HL-60 (cell line): ENCODE measurements around the gene HASPIN.
A peak's percentile ranks its signal among the peaks of the same experiment; 100 is the strongest.

Experiments used
- DNase-seq, 2 experiments: peaks; one replicate each; pipeline ENCODE4 v3.0.0-alpha.2; 2010 to 2020; ENCODE audit warnings: low read depth in 1 of 2, low spot score in 1 of 2
- H3K27ac ChIP-seq: fragments of 250-450 bp; sonication (Bioruptor Pico); replicated peaks from 2 replicates; pipeline ENCODE4 v1.5.1; 2020; ENCODE audit warnings: mild to moderate bottlenecking, moderate library complexity
- H3K27me3 ChIP-seq: fragments of 250-450 bp; sonication (Bioruptor Pico); 2 replicates; pipeline ENCODE4 v1.5.1; 2021; ENCODE audit warnings: mild to moderate bottlenecking, moderate library complexity; ENCODE audit not compliant: insufficient read depth, poor library complexity, severe bottlenecking
- H3K4me3 ChIP-seq: replicated peaks from 2 replicates; pipeline ENCODE4 v1.5.1; 2011; ENCODE audit warnings: mild to moderate bottlenecking, control low read depth, low read length; ENCODE audit not compliant: insufficient read depth
- GABPA ChIP-seq: IDR thresholded peaks from 2 replicates; pipeline ENCODE4 v1.6.1; 2012; ENCODE audit warnings: low read depth
- POLR2AphosphoS5 ChIP-seq: IDR thresholded peaks from 2 replicates; pipeline ENCODE4 v1.6.1; 2012; ENCODE audit warnings: low read depth
- SPI1 ChIP-seq: IDR thresholded peaks from 2 replicates; pipeline ENCODE4 v1.6.1; 2012; ENCODE audit warnings: low read depth, mild to moderate bottlenecking, borderline replicate concordance
- TF ChIP-seq, protein P1 (sequence below): IDR thresholded peaks from 2 replicates; pipeline ENCODE4 v1.6.1; 2012; ENCODE audit warnings: low read depth; ENCODE audit not compliant: insufficient replicate concordance
- TF ChIP-seq, protein P2 (sequence below): IDR thresholded peaks from one replicate; pipeline ENCODE4 v1.5.1; 2011; ENCODE audit warnings: low read length, control low read depth, inconsistent platforms; ENCODE audit not compliant: insufficient read depth

HASPIN gene

DNA sequence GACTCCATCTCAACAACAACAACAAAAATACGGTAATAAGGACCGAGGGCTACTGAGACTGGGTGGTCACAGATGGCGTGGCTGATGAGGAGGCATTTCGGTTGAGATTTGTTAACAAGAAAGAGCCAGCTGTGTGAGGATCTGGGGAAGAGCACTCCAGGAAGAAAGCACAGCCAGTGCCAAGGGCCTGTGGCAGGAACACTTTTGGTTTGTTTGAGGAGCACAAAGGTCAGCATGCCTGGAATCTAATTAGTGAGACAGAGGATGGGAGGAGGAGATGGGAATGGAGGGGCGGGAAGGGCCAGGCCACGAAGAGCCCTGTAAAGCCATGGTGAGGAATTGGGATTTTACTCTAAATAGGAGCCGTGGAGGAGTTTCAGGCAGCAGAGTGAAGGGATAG lies 24.9 kb downstream of the HASPIN start:
- Histone ChIP-seq H3K4me3 (no peak overlapping the region), H3K27ac (no peak overlapping the region), H3K27me3 (no peaks in the 10 kb centered on the region)
- TF ChIP-seq, protein P1, sequence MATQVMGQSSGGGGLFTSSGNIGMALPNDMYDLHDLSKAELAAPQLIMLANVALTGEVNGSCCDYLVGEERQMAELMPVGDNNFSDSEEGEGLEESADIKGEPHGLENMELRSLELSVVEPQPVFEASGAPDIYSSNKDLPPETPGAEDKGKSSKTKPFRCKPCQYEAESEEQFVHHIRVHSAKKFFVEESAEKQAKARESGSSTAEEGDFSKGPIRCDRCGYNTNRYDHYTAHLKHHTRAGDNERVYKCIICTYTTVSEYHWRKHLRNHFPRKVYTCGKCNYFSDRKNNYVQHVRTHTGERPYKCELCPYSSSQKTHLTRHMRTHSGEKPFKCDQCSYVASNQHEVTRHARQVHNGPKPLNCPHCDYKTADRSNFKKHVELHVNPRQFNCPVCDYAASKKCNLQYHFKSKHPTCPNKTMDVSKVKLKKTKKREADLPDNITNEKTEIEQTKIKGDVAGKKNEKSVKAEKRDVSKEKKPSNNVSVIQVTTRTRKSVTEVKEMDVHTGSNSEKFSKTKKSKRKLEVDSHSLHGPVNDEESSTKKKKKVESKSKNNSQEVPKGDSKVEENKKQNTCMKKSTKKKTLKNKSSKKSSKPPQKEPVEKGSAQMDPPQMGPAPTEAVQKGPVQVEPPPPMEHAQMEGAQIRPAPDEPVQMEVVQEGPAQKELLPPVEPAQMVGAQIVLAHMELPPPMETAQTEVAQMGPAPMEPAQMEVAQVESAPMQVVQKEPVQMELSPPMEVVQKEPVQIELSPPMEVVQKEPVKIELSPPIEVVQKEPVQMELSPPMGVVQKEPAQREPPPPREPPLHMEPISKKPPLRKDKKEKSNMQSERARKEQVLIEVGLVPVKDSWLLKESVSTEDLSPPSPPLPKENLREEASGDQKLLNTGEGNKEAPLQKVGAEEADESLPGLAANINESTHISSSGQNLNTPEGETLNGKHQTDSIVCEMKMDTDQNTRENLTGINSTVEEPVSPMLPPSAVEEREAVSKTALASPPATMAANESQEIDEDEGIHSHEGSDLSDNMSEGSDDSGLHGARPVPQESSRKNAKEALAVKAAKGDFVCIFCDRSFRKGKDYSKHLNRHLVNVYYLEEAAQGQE, result no peak
- TF ChIP-seq, protein P2, sequence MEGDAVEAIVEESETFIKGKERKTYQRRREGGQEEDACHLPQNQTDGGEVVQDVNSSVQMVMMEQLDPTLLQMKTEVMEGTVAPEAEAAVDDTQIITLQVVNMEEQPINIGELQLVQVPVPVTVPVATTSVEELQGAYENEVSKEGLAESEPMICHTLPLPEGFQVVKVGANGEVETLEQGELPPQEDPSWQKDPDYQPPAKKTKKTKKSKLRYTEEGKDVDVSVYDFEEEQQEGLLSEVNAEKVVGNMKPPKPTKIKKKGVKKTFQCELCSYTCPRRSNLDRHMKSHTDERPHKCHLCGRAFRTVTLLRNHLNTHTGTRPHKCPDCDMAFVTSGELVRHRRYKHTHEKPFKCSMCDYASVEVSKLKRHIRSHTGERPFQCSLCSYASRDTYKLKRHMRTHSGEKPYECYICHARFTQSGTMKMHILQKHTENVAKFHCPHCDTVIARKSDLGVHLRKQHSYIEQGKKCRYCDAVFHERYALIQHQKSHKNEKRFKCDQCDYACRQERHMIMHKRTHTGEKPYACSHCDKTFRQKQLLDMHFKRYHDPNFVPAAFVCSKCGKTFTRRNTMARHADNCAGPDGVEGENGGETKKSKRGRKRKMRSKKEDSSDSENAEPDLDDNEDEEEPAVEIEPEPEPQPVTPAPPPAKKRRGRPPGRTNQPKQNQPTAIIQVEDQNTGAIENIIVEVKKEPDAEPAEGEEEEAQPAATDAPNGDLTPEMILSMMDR, result no peak
- no peak for TF ChIP-seq POLR2AphosphoS5
- TF ChIP-seq SPI1, result no peak
- no peak for TF ChIP-seq GABPA
- no peak for DNase-seq

DNA sequence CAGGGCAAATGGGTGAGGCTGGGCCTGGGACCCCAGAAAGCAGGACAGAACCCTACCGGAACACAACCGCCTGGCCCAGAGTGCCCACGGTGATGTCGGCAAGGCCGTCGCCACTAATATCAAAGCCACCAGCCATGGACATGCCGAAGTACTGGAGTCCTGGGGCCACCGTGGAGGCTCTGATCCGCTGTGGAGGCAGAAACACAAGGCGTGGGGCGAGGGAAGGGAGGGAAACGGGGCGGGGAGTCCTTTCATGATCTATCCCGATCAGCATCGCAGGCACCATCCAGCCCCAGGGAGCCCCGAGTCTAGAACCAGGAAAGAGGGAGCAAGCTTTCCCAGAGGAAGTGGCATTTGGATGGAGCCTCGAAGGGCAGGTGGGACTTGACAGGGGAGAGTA lies 26.6 kb downstream of the HASPIN start:
- TF ChIP-seq, protein P1, result no peak
- TF ChIP-seq SPI1, result no peak
- TF ChIP-seq POLR2AphosphoS5, result no peak
- no peak for TF ChIP-seq GABPA
- TF ChIP-seq, protein P2, result no peak
- Histone ChIP-seq H3K27ac (no peak overlapping the region), H3K27me3 (no peaks in the 10 kb centered on the region), H3K4me3 (no peak overlapping the region)
- no peak for DNase-seq

DNA sequence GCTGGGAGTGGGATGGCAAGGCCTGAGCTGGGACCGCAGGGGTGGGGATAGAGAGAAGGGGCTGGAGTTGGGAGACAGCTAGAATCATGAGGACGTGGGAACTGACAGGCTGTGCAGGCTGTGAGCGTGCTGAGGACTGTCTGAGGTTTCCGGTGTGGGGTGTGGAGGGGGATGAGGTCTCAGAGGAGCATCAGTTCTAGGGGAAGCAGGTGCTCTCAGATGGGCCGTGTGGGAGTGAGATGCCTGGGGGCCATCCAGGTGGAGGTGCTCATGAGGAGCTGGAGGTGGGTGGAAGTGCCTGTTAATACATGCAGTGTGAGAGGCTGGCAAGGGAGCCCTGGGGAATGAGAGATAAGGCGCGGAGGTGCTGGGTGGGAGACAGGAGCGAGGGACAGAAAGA lies 27.2 kb downstream of the HASPIN start:
- H3K27me3 ChIP-seq, result no peaks in the 10 kb centered on the region
- H3K4me3 ChIP-seq, result no peak overlapping the region
- DNase-seq, result peak in 1 of 2 experiments; percentile 12
- no peak overlapping the region for H3K27ac ChIP-seq
- TF ChIP-seq, protein P2, result no peak
- TF ChIP-seq, protein P1, result no peak
- TF ChIP-seq GABPA (no peak), POLR2AphosphoS5 (no peak), SPI1 (no peak)
